ENCODE results near the gene ANLN.

DNA sequence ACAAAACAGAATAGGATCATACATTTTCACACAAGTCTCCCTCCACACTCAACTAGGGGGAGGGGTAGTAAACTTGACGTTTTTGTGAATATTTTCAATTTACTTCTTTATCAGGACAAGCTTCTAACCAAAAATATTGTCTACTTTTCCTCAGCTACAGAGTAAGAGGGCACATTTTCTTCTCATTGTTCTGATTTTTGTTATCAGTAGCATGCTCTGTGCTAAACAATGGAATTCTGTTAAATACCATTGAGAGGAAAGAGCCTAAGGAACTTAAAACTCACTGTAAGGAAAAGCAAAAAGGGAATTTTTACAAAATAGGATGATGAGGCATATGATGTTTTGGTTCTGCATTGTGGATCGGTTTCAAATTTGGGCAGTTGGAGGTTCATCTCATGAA is 41.2 kb downstream of the ANLN start:
- TF ChIP-seq, protein P1, sequence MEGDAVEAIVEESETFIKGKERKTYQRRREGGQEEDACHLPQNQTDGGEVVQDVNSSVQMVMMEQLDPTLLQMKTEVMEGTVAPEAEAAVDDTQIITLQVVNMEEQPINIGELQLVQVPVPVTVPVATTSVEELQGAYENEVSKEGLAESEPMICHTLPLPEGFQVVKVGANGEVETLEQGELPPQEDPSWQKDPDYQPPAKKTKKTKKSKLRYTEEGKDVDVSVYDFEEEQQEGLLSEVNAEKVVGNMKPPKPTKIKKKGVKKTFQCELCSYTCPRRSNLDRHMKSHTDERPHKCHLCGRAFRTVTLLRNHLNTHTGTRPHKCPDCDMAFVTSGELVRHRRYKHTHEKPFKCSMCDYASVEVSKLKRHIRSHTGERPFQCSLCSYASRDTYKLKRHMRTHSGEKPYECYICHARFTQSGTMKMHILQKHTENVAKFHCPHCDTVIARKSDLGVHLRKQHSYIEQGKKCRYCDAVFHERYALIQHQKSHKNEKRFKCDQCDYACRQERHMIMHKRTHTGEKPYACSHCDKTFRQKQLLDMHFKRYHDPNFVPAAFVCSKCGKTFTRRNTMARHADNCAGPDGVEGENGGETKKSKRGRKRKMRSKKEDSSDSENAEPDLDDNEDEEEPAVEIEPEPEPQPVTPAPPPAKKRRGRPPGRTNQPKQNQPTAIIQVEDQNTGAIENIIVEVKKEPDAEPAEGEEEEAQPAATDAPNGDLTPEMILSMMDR (conservative IDR thresholded peaks at IDR 0.05; ENCODE audit: low read depth in 2 of 2), result no peak
- TF ChIP-seq POLR2AphosphoS5 (IDR thresholded peaks at IDR 0.05; ENCODE audit: low read depth) (no peak), EZH2phosphoT487 (IDR thresholded peaks at IDR 0.05; ENCODE audit: unreplicated experiment) (no peak), EZH2 (IDR thresholded peaks at IDR 0.05; ENCODE audit: low read depth, unreplicated experiment) (no peak), JUNB (IDR thresholded peaks at IDR 0.05; ENCODE audit: unreplicated experiment) (no peak), CREB1 (CRISPR knock-in tag; IDR thresholded peaks at IDR 0.05; ENCODE audit: low read depth) (no peak), ZNF331 (CRISPR knock-in tag; IDR thresholded peaks at IDR 0.05; ENCODE audit: low read depth) (no peak)
- TF ChIP-seq, protein P2, sequence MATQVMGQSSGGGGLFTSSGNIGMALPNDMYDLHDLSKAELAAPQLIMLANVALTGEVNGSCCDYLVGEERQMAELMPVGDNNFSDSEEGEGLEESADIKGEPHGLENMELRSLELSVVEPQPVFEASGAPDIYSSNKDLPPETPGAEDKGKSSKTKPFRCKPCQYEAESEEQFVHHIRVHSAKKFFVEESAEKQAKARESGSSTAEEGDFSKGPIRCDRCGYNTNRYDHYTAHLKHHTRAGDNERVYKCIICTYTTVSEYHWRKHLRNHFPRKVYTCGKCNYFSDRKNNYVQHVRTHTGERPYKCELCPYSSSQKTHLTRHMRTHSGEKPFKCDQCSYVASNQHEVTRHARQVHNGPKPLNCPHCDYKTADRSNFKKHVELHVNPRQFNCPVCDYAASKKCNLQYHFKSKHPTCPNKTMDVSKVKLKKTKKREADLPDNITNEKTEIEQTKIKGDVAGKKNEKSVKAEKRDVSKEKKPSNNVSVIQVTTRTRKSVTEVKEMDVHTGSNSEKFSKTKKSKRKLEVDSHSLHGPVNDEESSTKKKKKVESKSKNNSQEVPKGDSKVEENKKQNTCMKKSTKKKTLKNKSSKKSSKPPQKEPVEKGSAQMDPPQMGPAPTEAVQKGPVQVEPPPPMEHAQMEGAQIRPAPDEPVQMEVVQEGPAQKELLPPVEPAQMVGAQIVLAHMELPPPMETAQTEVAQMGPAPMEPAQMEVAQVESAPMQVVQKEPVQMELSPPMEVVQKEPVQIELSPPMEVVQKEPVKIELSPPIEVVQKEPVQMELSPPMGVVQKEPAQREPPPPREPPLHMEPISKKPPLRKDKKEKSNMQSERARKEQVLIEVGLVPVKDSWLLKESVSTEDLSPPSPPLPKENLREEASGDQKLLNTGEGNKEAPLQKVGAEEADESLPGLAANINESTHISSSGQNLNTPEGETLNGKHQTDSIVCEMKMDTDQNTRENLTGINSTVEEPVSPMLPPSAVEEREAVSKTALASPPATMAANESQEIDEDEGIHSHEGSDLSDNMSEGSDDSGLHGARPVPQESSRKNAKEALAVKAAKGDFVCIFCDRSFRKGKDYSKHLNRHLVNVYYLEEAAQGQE (IDR thresholded peaks at IDR 0.05; ENCODE audit: unreplicated experiment), result no peak
